ENCODE results near the gene THSD4.

Gene THSD4

DNA sequence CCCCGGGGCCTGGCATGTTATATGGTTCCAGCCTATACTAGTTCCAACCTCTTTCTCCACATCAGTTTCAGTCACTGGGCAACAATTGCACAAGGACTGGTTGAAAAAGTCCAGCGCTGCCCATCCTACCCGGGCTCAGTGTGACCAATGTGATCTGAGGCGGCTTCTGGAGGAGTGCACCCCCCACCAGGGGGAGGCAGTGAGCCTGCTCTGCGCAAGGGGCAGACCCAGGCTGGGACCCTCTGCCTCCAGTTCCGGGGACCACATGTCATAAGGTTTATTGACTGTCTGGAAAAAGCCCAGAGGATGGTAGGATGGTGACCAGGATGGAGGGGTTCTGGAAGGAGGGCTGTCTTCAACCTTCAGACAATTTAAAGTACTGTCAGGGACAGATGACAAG lies 669.4 kb downstream of the THSD4 start:
- DNase-seq (ENCODE audit: low read depth) = no peak

GRCh38 chr15:71785996-71786395 lies 670.7 kb downstream of the THSD4 start:
- DNase-seq (ENCODE audit: low read depth) = no peak

GRCh38 chr15:71786673-71787072 lies 671.4 kb downstream of the THSD4 start:
- no peak for DNase-seq (ENCODE audit: low read depth)

DNA sequence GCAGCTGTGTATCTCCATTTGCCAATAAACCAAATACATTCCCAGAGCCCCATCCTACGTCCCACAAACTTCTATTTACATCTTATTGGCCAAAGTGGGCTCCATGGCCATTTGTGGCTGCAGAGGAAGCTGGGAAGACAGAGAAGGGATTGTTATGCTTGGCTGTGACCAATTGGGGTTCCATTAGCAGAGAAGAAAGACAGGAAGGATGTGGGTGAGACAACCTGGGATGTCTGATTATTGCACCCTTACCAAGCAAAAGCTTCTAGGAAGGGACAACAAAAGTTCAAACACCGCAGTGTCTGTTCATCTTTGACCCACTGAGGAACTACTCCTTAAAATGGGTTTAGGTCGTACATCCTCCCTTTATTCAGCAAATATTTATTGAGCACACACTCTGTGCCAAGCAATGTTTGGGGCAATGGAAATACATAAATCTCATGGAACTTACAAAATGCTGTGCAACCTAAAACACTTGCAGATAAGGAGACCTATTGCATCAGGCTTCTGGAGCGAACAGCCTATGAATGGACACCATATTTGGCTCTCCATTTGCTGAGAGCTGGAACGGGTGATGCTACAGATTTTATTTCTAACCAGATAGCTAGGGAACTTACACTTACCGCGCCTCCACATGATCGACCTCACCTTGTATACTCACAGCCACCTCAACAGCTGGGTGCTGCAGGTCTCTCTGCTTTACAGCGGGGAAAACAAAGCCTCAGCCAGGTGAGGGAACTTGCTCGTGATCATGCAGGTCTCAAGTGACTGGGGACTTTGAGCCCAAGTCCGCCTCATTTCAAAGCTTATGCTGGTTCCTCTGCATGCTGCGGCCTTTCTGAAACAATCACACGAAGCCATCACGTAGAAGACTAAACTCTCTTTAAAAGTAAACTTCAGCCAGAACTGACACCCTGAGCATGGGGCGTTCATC lies 673.6 kb downstream of the THSD4 start:
- DNase-seq (ENCODE audit: low read depth) = no peak

DNA sequence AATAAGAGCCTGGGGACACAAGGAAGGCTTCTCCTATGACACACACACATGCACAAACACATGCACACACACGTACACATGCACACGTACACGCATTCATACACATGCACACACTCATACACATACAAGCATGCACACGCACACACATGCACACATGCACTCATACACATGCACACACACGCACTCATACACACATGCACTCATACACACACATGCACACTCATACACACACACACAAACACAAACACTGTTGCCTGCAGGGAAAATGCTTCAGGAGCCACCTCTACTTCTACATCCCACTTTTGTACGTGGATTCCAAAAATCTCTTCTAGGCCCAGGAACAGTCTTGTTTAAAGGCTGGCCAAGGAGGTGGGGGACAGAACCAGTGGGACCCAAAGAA lies 674.3 kb downstream of the THSD4 start:
- no peak for DNase-seq (ENCODE audit: low read depth)

- no peak for DNase-seq (ENCODE audit: low read depth)
Measured at GRCh38 chr15:71790081-71790480, 674.8 kb downstream of the THSD4 start.

GRCh38 chr15:71791975-71792374 lies 676.7 kb downstream of the THSD4 start:
- DNase-seq (ENCODE audit: low read depth) = no peak

DNA sequence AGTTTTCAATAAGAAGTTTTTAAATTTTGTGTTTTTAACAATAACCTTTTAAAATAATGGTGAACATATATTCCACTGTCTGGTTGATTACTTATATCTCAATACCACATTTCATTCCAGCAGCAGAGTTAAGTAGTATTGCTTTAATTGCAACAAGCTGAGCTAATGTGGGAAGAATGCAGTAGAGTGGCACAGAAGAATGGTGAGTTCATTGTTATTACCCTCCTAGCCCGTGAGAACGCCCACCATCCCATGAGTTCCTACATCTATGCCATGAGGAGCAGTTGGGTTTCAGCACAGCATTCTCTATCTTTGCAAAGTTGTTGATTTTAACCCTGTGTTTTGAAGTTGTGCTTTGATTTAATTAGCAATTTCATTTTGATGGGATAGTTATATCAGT lies 677.2 kb downstream of the THSD4 start:
- DNase-seq (ENCODE audit: low read depth) = no peak

DNA sequence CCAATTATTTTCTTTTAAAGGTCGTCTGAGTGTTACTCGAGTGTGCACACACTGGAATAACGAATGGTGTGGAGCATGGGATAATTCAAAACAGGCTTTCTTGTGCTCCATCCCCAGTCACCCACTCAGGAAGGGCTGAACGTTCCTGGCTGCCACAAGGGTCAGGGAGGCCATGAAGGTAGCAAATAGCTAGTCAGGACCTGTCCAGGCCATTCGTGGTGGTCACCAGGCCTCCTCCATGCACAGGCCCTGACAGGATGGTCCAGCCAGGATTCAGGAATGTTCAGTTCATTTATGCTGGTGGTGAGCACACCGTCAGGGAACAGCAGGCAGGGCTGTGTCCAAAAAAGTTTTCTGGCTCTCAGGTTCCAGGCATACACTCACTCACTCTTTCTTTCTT lies 683.4 kb downstream of the THSD4 start:
- no peak for DNase-seq (ENCODE audit: low read depth)

DNA sequence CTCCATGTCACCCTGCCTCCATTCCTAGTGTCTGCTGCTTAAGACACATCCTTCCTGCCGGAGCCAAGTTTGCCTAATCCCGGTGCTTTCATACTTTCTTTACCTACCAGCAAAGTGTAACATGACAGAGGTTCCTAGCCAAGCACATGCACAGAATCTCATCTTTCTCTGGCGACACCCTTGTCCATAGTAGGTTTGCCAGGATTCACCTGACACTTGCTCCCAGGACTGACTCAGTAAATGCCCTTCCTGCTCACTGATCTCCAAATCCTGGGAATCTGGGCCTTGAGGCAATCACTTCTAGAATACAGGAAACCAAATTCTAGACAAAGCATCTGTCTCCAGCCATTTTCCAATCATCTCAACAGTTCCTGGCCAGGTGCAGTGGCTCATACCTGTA lies 684.9 kb downstream of the THSD4 start:
- DNase-seq (ENCODE audit: low read depth) = no peak

GRCh38 chr15:71800835-71801745 lies 685.8 kb downstream of the THSD4 start:
- DNase-seq (ENCODE audit: low read depth) = no peak

- no peak for DNase-seq (ENCODE audit: low read depth)
Measured at GRCh38 chr15:71801935-71802655, 686.8 kb downstream of the THSD4 start.

DNA sequence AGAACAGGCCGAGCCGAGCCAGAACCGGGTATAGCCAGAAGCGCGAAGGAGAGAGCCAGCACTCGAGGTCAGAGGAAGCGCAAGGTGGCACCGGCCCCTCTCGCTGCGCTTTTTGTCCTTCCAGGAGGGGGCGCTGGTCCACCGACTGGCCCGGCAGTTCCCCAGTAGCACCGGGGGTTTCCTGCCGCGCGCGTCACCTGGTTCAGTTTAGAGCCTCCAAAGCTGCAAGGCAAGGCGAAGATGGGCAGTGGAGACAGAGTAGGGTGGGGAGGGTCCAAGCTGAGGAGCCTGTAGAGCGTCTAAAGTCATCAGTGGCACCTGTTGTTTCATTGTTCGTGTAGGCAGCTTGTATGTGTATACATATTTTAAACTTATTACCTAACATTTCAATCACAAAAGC lies 687.5 kb downstream of the THSD4 start:
- no peak for DNase-seq (ENCODE audit: low read depth)

DNA sequence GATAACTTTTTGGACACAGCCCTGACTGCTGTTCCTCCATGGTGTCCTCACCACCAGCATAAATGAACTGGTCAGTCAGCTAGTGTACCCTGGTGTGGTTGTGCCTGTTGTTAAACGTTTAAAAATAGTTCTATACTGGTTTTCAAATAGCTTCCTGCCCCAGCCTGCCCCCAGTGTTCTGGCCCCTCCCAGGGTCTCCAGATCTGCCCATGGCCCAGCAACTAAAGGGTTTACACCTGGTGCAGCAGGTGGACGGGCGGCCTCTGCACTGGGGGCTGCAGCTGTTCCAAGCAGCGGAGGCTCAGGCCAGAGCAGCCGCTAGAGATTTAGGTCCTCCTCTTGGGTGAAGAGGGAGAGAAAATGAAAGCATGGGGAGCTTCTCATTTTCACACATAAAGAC lies 689.0 kb downstream of the THSD4 start:
- no peak for DNase-seq (ENCODE audit: low read depth)

DNA sequence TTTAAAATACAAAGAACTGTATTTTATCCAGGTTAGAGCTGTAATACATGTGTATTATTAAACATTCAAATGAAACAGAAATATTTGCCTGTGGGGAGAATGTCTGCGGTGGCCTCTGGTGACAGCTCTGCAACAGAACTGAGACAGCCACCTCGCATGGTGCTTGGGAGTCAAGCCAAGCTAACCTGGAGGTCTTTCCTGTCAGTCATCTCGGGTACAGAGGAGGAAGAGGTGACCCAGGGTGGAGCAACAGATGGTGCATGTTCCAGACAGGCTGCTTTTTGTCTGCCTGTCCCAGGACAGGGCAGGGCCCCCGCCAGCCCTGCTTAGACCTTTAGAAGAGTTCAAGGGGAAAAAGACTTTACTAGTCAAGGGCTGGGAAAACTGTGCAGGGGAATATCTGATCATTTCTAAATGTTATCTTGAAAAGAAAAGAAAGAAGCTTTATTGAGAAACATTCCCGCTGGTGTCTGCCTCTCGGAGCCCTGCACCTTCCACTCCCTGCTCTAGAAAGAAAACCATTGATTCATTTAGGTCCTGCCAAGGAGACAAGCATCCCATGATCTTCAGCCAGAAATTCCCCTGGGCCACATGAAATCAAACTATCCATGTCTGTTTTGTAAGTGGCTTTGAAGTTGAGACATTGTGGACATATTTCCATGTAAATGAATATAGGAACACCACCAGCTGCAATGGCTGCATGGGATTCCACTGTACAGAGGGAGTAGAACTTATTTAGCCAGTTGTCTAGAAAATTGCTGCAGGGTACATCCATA lies 689.6 kb downstream of the THSD4 start:
- no peak for DNase-seq (ENCODE audit: low read depth)

DNA sequence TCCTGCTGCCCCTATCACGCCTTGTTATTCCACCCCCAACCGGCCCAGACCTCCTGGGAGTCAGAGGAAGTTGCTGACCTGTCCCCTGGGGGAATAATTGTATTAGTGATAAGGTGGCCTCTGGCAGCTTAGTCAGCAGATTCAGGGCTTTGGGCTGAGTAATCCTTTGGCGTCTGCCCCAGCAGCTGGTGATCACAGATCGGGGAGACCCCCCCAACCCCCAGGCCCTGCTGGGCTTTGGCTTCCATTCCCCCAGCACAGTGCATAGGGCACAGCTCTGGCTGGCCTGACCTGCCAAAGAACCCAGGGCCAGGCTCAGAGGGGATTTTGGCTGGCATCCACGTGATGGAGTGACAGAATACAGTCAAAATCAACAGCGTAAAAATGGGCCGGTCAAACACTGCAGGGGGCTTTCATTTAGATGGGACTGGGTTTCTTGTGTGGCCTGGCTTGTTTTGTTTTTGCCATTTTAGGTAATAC lies 691.2 kb downstream of the THSD4 start:
- no peak for DNase-seq (ENCODE audit: low read depth)

- no peak for DNase-seq (ENCODE audit: low read depth)
Measured at GRCh38 chr15:71807125-71807629, 691.9 kb downstream of the THSD4 start.

DNA sequence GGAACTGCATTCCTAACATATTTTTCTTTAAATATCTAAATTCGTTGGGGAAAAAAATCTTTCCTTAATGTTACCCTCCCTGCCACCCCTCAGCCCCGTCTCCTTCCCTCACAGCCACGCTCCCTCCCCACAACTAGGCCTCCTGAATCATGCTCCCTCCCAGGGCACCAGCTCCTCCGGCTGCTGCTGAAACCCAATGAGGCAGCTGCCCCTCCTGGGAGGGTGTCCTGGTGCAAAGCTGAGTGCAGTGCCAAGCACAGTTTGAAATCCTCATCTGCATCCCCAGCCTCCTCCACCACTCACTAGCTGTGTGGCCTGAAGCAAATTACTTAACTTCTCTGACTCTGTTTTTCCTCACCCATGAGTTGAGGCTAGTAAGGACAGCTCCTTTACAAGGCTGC lies 692.4 kb downstream of the THSD4 start:
- DNase-seq (ENCODE audit: low read depth) = no peak

GRCh38 chr15:71808311-71809020 lies 693.2 kb downstream of the THSD4 start:
- no peak for DNase-seq (ENCODE audit: low read depth)

DNA sequence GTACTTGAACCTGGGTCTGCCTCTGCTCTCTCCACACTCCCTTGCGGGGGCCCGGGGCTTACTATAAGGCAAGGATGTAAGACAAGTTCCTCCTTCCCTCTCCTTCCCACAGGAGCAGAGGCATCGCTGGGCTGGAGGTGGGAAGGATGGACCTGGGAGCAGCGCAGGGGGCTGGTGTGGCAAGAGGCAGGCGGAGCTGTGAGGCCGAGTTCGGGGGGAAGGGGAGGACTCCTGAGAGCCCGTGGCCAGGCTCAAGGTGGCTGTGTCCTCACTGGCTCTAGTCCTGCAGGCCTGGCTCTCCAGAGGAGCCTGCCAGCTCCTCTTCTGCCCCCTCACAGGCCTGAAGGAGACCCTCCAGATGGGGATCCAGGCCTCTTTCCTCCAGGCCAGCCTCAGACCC lies 694.1 kb downstream of the THSD4 start:
- DNase-seq (ENCODE audit: low read depth) = no peak
